CD4-positive, alpha-beta T cell treated with Interleukin-4 for 1 hour (primary cell): ENCODE measurements around the gene PRDM7.
A peak's percentile ranks its signal among the peaks of the same experiment; 100 is the strongest.

Experiments
- DNase-seq, 2 donors: peaks; one replicate each; pipeline ENCODE4 v3.0.0-alpha.2; 2020 to 2022

PRDM7 gene

GRCh38 chr16:90011508-90011819 is 65.7 kb downstream of the PRDM7 start:
- no peak for DNase-seq

GRCh38 chr16:90010676-90011507 is 66.2 kb downstream of the PRDM7 start:
- no peak for DNase-seq

- no peak for DNase-seq
These were observed 67.8 kb downstream of the PRDM7 start for GRCh38 chr16:90009172-90009899.

GRCh38 chr16:90008708-90009145 is 68.4 kb downstream of the PRDM7 start:
- DNase-seq: peak; percentile 61 to 71

GRCh38 chr16:90007635-90008234 is 69.4 kb downstream of the PRDM7 start:
- DNase-seq: peak in 1 of 2 donors; percentile 55

- DNase-seq: no peak
These were observed 70.1 kb downstream of the PRDM7 start for GRCh38 chr16:90007015-90007414.
